Subcutaneous adipose tissue (tissue), 4 donors: ENCODE data around the gene COL20A1. TPM values are rescaled to one million over a fixed set of nuclear protein-coding genes. Genes with fewer than 3 reads are reported as not detected.

Experiments
- CTCF ChIP-seq: fragments of 450-650 bp; IDR thresholded peaks from one replicate; pipeline ENCODE4 v1.5.1; 2016; ENCODE audit warnings: low read depth, mild to moderate bottlenecking, control low read depth, antibody characterized with exemption, moderate library complexity
- total RNA-seq, 4 donors: library from RNA; depleted of rRNA; stranded (reverse); fragments of >200 nt; gene quantifications; one replicate each; pipeline ENCODE4 v1.1.0, GENCODE V29; 2016

COL20A1 gene
- total RNA-seq, 4 donors from 2014 or later = not detected

- TF ChIP-seq CTCF = no peak
Observed at GRCh38 chr20:63275825-63276224, 17.2 kb upstream of the COL20A1 start.

GRCh38 chr20:63276956-63277355 is 16.0 kb upstream of the COL20A1 start:
- TF ChIP-seq CTCF = no peak

DNA sequence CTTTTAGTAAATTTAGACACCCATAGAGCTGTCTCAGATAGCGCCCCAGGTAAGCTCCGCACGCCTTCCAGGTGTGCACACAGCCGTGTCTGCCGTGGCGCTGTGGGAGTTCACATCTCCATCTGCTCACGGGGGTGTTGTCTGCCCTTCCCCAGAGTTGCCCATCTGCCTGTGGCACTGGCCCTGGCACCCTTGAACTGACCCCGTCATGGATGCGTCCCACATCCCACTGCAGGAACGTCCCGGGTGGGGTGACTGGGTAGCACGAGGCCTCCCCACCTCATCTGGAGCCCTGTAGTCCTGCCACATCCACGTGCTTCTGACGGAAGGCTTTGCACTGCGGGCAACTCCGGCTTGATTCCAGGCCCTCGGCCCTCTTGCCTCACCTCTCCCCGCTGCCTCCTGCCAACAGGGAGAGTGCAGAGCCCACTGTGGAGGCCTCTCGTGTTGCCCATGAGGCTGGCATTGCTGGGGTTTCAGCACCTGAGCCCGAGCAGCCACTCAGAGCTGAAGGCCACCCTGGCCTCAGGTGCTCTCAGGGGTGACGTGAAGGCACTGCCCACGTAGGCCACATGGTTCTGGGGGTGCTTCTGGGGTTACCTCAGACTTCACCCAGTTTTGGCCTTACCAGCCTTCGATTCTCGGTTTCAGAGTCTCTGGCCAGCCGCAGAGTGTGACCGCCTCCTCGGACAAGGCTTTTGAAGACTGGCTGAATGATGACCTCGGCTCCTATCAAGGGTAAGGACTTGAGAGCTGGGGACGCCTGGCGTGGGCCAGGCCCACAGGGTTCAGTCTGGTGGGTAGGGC is 15.3 kb upstream of the COL20A1 start:
- no peak for TF ChIP-seq CTCF

DNA sequence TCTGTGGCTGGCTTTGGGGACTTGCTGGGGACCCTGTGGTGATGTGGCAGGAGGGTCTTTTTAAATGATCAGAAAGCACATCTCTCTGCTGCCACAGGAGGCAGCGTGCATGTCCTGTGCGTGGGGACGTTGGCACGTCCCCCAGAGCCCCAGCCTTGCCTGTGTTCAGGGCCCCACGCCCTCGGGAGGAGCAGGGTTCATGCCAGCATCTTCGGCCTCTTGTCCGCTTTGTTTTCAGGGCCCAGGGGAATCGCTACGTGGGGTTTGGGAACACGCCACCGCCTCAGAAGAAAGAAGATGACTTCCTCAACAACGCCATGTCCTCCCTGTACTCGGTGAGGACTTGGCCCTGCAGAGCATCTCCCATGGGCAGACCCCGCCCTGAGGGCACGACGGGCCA is 14.3 kb upstream of the COL20A1 start:
- no peak for TF ChIP-seq CTCF

- no peak for TF ChIP-seq CTCF
Observed at GRCh38 chr20:63279931-63280330, 13.1 kb upstream of the COL20A1 start.

GRCh38 chr20:63280371-63280770 is 12.6 kb upstream of the COL20A1 start:
- no peak for TF ChIP-seq CTCF

DNA sequence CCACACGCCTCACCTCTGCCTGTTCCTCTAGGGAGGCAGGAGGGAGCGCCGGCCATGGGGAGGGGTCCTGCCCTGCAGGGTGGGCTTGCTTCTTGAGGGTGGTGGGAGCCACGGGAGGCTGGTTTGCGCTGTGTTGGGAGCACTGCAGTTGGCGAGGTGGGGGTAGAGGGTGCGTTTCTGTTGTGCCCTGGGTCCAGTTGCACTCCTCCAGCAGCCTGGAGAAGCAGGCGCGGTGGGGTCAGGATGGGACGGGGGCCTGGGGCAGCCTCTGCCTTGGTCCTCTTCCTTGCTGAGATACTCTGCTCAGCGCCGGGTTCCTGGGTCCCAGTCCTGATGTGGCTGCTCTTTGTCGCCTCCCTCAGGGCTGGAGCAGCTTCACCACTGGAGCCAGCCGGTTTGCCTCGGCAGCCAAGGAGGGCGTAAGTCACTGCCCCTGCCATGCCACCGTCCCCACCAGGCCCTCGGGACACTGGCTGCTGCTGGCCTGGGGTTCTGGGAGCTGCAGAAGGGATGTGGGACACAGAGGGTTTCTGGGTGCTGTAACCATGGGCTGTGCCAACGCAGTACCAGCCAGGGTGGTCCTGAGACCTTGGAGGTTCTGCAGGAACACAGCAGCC is 11.9 kb upstream of the COL20A1 start:
- TF ChIP-seq CTCF = no peak
